ENCODE measurements around the gene ASXL2.

ASXL2 gene

GRCh38 chr2:25797620-25798488 is 80.4 kb downstream of the ASXL2 start:
- no peak for DNase-seq

- no peak for DNase-seq
These were observed 83.6 kb downstream of the ASXL2 start for GRCh38 chr2:25794544-25795276.

- no peak for DNase-seq
These were observed 88.1 kb downstream of the ASXL2 start for GRCh38 chr2:25790074-25790790.

GRCh38 chr2:25788457-25788856 is 89.8 kb downstream of the ASXL2 start:
- no peak for DNase-seq

GRCh38 chr2:25787020-25787419 is 91.3 kb downstream of the ASXL2 start:
- no peak for DNase-seq

GRCh38 chr2:25784404-25784803 is 93.9 kb downstream of the ASXL2 start:
- DNase-seq, result no peak

- DNase-seq, result no peak
These were observed 101.2 kb downstream of the ASXL2 start for GRCh38 chr2:25777077-25777476.

- no peak for DNase-seq
These were observed 106.2 kb downstream of the ASXL2 start for GRCh38 chr2:25772078-25772477.

GRCh38 chr2:25763575-25763974 is 114.7 kb downstream of the ASXL2 start:
- no peak for DNase-seq

- no peak for DNase-seq
These were observed 118.0 kb downstream of the ASXL2 start for GRCh38 chr2:25760297-25760696.

GRCh38 chr2:25758348-25758747 is 119.9 kb downstream of the ASXL2 start:
- DNase-seq, result no peak

- no peak for DNase-seq
These were observed 120.4 kb downstream of the ASXL2 start for GRCh38 chr2:25757906-25758305.

- DNase-seq, result no peak
These were observed 121.8 kb downstream of the ASXL2 start for GRCh38 chr2:25756536-25756935.

- DNase-seq, result no peak
These were observed 128.6 kb downstream of the ASXL2 start for GRCh38 chr2:25749676-25750075.

GRCh38 chr2:25744055-25744454 is 134.2 kb downstream of the ASXL2 start:
- DNase-seq, result no peak

- DNase-seq, result no peak
These were observed 135.0 kb downstream of the ASXL2 start for GRCh38 chr2:25743132-25743830.

- DNase-seq, result no peak
These were observed 135.8 kb downstream of the ASXL2 start for GRCh38 chr2:25742501-25742900.

GRCh38 chr2:25740810-25741381 is 137.4 kb downstream of the ASXL2 start:
- no peak for DNase-seq

GRCh38 chr2:25738383-25739343 is 139.6 kb downstream of the ASXL2 start:
- no peak for DNase-seq

- DNase-seq, result no peak
These were observed 141.3 kb downstream of the ASXL2 start for GRCh38 chr2:25736899-25737515.

GRCh38 chr2:25735835-25736234 is 142.5 kb downstream of the ASXL2 start:
- no peak for DNase-seq
